Effector memory CD8-positive, alpha-beta T cell (primary cell): ENCODE results near the gene C1orf159.
A peak's percentile ranks its signal among the peaks of the same experiment; 100 is the strongest.
"Not testable (repeated sequence)": the region's sequence is repeated elsewhere in the genome, so short reads cannot be mapped to it uniquely, and the experiment has no call there.

ENCODE experiments used
- ATAC-seq: fragments of 150-1000 bp; cut with Tn5 transposase; replicated peaks from 2 replicates; pipeline ENCODE4 v1.10.0; 2021; ENCODE audit warnings: mild to moderate bottlenecking, moderate library complexity
- DNase-seq, 3 experiments: peaks; one replicate each; pipeline ENCODE4 v3.0.0; 2021
- H3K27ac Mint-ChIP-seq, 2 donors: one replicate each; pipeline ENCODE4 v1.8.0; 2022; ENCODE audit warnings: mild to moderate bottlenecking in 2 of 2, mixed read lengths in 2 of 2, moderate library complexity in 2 of 2
- H3K27me3 Mint-ChIP-seq, 2 donors: one replicate each; pipeline ENCODE4 v1.8.0; 2022; ENCODE audit warnings: mixed read lengths in 2 of 2
- H3K36me3 Mint-ChIP-seq: one replicate; pipeline ENCODE4 v1.8.0; 2022; ENCODE audit warnings: mild to moderate bottlenecking, moderate library complexity, mixed read lengths; ENCODE audit not compliant: insufficient read depth
- H3K4me1 Mint-ChIP-seq, 2 donors: one replicate each; pipeline ENCODE4 v1.8.0; 2022; ENCODE audit warnings: low read depth in 2 of 2, mixed read lengths in 2 of 2
- H3K4me3 Mint-ChIP-seq, 2 donors: one replicate each; pipeline ENCODE4 v1.8.0; 2022; ENCODE audit warnings: mild to moderate bottlenecking in 2 of 2, mixed read lengths in 2 of 2, moderate library complexity in 2 of 2
- H3K9me3 Mint-ChIP-seq, 2 donors: one replicate each; pipeline ENCODE4 v1.8.0; 2022; ENCODE audit warnings: mixed read lengths in 2 of 2

The C1orf159 gene

GRCh38 chr1:1085911-1086841 is 29.7 kb downstream of the C1orf159 start:
- ATAC-seq (no peak), DNase-seq (no peak)
- Mint-ChIP-seq H3K27ac (no peak overlapping the region), H3K4me1 (no peaks in the 10 kb centered on the region), H3K4me3 (no peak overlapping the region), H3K27me3 (no peaks in the 10 kb centered on the region), H3K36me3 (no peaks in the 10 kb centered on the region), H3K9me3 (no peaks in the 10 kb centered on the region)

GRCh38 chr1:1085171-1085841 is 30.6 kb downstream of the C1orf159 start:
- ATAC-seq (no peak), DNase-seq (no peak)
- Mint-ChIP-seq H3K36me3 (no peaks in the 10 kb centered on the region), H3K27ac (no peak overlapping the region), H3K27me3 (no peaks in the 10 kb centered on the region), H3K4me1 (no peaks in the 10 kb centered on the region), H3K9me3 (no peaks in the 10 kb centered on the region), H3K4me3 (no peak overlapping the region)

GRCh38 chr1:1084372-1085170 is 31.3 kb downstream of the C1orf159 start:
- Mint-ChIP-seq H3K4me3 (no peak overlapping the region), H3K4me1 (no peaks in the 10 kb centered on the region), H3K27ac (no peak overlapping the region), H3K36me3 (no peaks in the 10 kb centered on the region), H3K27me3 (no peaks in the 10 kb centered on the region), H3K9me3 (no peaks in the 10 kb centered on the region)
- DNase-seq (no peak), ATAC-seq (no peak)

- Mint-ChIP-seq H3K4me3 (no peak overlapping the region), H3K9me3 (no peaks in the 10 kb centered on the region), H3K27me3 (no peaks in the 10 kb centered on the region), H3K4me1 (no peaks in the 10 kb centered on the region), H3K27ac (no peak overlapping the region), H3K36me3 (no peaks in the 10 kb centered on the region)
- DNase-seq: no peak
- no peak for ATAC-seq
Measured at GRCh38 chr1:1083416-1084371, 32.2 kb downstream of the C1orf159 start.

- DNase-seq (no peak), ATAC-seq (no peak)
- Mint-ChIP-seq H3K4me1 (no peaks in the 10 kb centered on the region), H3K9me3 (no peaks in the 10 kb centered on the region), H3K27me3 (no peaks in the 10 kb centered on the region), H3K36me3 (no peaks in the 10 kb centered on the region), H3K4me3 (no peak overlapping the region), H3K27ac (no peak overlapping the region)
Measured at GRCh38 chr1:1082776-1083415, 33.0 kb downstream of the C1orf159 start.

GRCh38 chr1:1082239-1082775 is 33.6 kb downstream of the C1orf159 start:
- Mint-ChIP-seq H3K4me3 (no peak overlapping the region), H3K27ac (no peak overlapping the region), H3K4me1 (no peaks in the 10 kb centered on the region), H3K9me3 (no peaks in the 10 kb centered on the region), H3K36me3 (no peaks in the 10 kb centered on the region), H3K27me3 (no peaks in the 10 kb centered on the region)
- DNase-seq (no peak), ATAC-seq (no peak)

- ATAC-seq (no peak), DNase-seq (no peak)
- H3K4me1 Mint-ChIP-seq: no peaks in the 10 kb centered on the region
- H3K9me3 Mint-ChIP-seq: no peaks in the 10 kb centered on the region
- no peak overlapping the region for H3K4me3 Mint-ChIP-seq
- H3K36me3 Mint-ChIP-seq: no peaks in the 10 kb centered on the region
- no peak overlapping the region for H3K27ac Mint-ChIP-seq
- no peaks in the 10 kb centered on the region for H3K27me3 Mint-ChIP-seq
Measured at GRCh38 chr1:1081311-1082238, 34.3 kb downstream of the C1orf159 start.

GRCh38 chr1:1080951-1081310 is 35.0 kb downstream of the C1orf159 start:
- H3K27ac Mint-ChIP-seq: no peak overlapping the region
- no peaks in the 10 kb centered on the region for H3K4me1 Mint-ChIP-seq
- ATAC-seq (no peak), DNase-seq (no peak)
- H3K4me3 Mint-ChIP-seq: no peak overlapping the region
- no peaks in the 10 kb centered on the region for H3K36me3 Mint-ChIP-seq
- H3K27me3 Mint-ChIP-seq: no peaks in the 10 kb centered on the region
- H3K9me3 Mint-ChIP-seq: no peaks in the 10 kb centered on the region

- no peak overlapping the region for H3K4me3 Mint-ChIP-seq
- H3K9me3 Mint-ChIP-seq: no peaks in the 10 kb centered on the region
- H3K27ac Mint-ChIP-seq: no peak overlapping the region
- H3K36me3 Mint-ChIP-seq: no peaks in the 10 kb centered on the region
- no peaks in the 10 kb centered on the region for H3K4me1 Mint-ChIP-seq
- peak; percentile 13 for ATAC-seq
- DNase-seq: no peak
- peaks cover 0 to under 1% of the 10 kb centered on the region in 2 donors for H3K27me3 Mint-ChIP-seq
Measured at GRCh38 chr1:1080122-1080757, 35.6 kb downstream of the C1orf159 start.

- Mint-ChIP-seq H3K9me3 (no peaks in the 10 kb centered on the region), H3K36me3 (no peaks in the 10 kb centered on the region), H3K4me3 (peak overlapping the region; percentile 50 to 63), H3K4me1 (no peaks in the 10 kb centered on the region), H3K27ac (no peak overlapping the region), H3K27me3 (peaks cover 4 to 7% of the 10 kb centered on the region in 2 donors)
- DNase-seq: peak in 1 of 3 experiments; percentile 34
- peak; percentile 82 for ATAC-seq
Measured at GRCh38 chr1:1079408-1080121, 36.3 kb downstream of the C1orf159 start.

- H3K9me3 Mint-ChIP-seq, H3K4me1 Mint-ChIP-seq, DNase-seq, H3K36me3 Mint-ChIP-seq, H3K27ac Mint-ChIP-seq, H3K4me3 Mint-ChIP-seq, ATAC-seq: not testable (repeated sequence)
- peaks cover 6 to 20% of the 10 kb centered on the region in 2 donors for H3K27me3 Mint-ChIP-seq
Measured at GRCh38 chr1:1077396-1077795, 38.5 kb downstream of the C1orf159 start.
